ENCODE results near the gene CACNG7. TPM values are rescaled to one million over a fixed set of nuclear protein-coding genes. Genes with fewer than 3 reads are reported as not detected.

Gene CACNG7
- total RNA-seq, 1 donor from 2014 or later, result not detected

DNA sequence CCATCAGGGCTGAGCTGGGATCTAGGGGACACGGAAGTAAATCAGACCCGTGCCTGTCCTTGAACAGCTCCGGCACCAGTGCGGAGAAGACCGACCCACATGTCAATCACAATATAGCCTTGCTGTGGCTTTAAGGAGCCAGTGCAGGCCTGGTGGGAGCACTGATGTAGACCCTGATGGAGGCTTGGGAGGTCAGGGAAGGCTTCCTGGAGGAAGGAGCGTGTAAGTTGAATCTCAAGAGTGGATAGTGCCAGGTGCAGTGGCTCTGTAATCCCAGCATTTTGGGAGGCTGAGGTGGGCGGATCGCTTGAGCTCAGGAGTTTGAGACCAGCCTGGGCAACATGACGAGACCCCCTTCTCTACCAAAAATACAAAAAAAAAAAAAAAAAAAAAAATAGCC is 42.9 kb downstream of the CACNG7 start:
- DNase-seq (ENCODE audit: low read depth in 2 of 2), result no peak

DNA sequence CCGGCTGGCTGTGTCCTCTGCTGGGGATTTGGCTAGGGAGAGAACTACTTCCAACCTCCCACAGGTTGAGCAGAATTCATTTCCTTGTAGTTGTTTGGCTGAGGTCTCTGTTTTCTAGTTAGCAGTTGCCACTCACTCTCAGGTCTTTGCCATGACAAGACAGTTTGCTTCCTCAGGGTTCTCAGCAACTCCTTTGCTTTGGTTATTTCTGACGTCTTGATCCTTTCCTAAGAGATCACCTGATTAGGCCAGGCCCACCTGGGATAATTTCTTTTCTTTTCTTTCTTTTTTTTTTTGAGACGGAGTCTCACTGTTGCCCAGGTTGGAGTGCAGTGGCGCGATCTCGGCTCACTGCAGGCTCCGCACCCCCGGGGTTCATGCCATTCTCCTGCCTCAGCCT is 44.3 kb downstream of the CACNG7 start:
- DNase-seq (ENCODE audit: low read depth in 2 of 2), result no peak

DNA sequence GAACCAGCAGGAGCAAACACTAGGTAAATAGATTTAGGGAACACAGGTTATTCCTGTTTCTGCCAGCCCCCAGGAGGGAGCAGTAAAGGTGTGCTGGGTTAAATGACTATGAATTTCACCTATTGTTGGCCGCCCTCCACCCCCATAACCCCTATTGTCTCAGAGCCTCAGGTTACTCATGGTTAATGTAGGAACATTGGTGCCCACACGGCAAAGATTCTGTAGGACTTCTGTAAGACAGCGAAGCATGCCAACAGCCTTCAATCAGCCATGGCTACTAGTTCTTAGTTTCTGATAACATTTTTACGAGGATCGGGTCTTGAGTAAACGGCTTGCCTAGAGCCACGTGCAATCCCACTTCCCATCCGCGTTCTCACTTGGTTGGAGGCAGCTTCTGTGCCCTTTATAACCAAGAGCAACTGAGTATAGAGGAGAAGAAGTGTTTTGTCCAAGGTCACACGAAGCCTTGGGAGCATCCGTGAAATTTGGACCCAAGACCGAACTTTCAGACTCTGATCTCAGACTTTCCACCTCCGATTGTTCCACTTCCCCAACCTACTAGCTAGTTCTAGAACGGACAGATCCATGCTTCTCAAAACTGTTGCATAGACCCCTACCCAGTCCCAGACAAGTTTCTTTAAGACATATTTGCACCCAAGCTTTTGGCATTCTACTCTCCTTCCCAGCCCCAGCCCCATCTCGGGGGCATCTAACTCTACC is 48.5 kb downstream of the CACNG7 start:
- DNase-seq (ENCODE audit: low read depth in 2 of 2), result no peak

- DNase-seq (ENCODE audit: low read depth in 2 of 2), result peak in 1 of 2 donors; percentile 42
Observed at GRCh38 chr19:53958168-53958571, 49.1 kb downstream of the CACNG7 start.

DNA sequence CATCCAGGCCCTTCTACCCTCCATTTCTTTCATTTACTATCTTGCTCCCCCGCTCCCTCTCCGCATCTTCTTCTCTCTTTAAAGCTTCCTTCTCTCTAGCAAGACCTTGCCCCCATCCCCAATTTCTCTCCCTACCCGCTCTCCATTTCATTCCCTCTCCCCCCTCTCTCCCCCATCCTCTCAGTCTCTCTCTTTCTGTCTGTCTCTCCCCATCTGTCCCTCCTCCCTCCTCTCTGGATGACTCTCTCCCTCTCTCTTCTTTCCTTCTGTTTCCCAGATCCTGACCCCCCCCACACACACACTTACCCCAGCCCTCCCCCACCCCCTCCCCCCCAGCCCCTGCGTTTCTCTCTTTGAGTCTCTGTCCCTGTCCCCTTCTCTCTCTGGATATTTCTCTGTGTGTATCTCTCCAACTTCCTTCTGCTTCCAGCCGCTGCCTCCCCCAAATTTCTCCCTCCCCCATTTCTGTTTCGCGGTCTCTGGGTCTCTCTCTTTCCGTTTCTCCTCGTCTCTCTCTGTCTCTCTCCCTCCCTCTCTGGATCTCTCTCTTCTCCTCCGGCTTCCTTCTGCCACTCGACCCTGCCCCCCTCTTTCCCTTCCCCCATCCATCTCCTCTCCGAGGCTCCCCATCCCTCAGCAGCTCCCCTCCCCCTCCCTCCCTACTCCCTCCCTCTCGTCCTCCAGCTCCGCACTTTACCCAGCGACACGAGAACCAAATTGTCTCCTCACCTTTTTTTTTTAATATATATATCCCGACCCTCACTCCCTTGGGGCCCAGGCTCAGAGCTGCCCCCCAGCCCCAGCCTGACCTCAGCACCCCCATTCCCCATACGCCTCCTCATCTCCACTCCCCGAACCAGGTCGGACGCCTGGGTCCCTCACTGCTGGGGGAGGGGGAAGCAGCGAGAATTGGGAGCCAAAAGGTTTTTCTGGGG is 50.0 kb downstream of the CACNG7 start:
- no peak for DNase-seq (ENCODE audit: low read depth in 2 of 2)

DNA sequence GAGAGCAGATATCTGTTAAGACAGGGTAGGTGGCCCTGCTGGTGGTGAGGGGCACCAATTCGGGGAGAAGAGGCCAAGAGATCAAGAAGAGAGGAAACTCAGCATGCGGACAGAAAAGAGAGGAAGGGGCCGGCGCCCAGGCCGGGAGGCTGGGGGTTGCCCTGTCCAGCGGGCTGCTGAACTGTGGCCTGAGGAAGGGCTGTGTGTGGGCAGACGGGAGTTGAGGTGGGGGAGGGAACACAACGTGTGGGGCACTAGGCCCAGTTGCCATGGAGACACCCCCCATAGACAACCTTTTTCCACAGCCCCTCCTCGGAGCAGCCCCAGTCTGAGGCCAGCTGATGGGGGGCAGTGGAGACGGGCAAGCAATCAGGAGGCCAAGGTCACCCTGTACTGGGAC is 51.1 kb downstream of the CACNG7 start:
- DNase-seq (ENCODE audit: low read depth in 2 of 2), result no peak

GRCh38 chr19:53960886-53961285 is 51.8 kb downstream of the CACNG7 start:
- DNase-seq (ENCODE audit: low read depth in 2 of 2), result no peak

DNA sequence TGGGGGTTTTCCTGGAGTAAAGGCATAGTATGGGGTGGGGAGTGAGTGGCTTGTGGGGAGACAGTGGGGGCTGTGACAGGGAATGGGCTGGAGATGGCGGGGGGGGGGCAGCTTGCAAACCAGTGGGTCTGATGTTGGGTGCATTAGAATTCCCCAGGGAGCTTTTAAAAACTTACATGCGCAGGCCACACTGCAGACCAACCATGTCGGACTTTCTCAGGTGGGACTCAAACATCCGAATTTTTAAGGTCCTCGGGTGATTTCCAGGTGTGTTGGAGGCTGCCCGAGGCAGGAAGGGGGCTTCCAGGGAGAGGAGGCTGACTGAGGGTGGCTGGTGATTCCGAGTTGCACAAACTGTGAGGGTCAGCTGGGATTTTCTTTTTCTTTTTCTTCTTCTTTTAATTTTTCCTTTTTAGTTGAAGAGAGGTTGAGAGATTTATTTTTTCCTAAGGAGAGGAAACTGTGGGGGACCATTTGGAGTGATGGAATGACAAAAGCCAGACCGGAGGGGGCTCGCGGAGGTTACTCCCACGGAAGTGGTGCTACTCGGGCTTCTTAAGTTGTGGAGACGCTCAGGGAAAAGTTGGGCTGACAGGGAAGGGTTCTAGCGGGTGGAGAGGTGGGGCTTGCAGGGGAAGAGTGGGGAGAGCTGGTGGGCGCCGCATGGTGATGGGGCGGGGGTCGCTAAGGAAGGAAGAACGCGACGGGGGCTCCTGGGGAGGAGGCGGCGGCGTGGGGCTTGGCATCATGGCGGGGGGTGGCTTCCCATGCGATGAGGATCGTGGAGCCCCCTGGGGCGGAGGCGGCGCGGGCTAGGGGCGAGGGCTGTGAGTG is 52.7 kb downstream of the CACNG7 start:
- peak in 1 of 2 donors; percentile 37 for DNase-seq (ENCODE audit: low read depth in 2 of 2)

GRCh38 chr19:53962887-53963431 is 53.9 kb downstream of the CACNG7 start, which contains the start of gene CACNG8:
CACNG8 (plus strand) TSS chr19:53962937.
- DNase-seq (ENCODE audit: low read depth in 2 of 2), result no peak

- peak; percentile 41 for DNase-seq (ENCODE audit: low read depth in 2 of 2)
Observed at GRCh38 chr19:53965091-53965490, 56.0 kb downstream of the CACNG7 start.

DNA sequence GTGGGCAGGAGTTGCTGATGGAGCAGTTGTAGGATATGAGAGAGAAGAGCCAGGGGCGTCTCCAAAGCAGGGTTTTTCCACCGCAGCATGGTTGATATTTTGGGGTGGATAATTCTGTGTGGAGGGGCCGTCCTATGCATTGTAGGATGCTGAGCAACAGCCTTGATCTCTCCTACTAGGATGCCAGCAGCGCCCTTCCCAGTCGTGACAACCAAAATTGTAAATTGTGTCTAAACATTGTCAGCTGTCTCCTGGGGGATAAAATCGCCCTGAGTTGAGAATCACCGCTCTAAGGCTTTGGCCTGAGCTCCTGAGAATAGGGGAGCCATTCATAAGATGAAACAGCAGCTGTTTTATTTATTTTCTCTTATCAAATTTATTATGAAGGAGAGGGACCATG is 57.9 kb downstream of the CACNG7 start:
- no peak for DNase-seq (ENCODE audit: low read depth in 2 of 2)

- no peak for DNase-seq (ENCODE audit: low read depth in 2 of 2)
Observed at GRCh38 chr19:53969366-53969765, 60.3 kb downstream of the CACNG7 start.

DNA sequence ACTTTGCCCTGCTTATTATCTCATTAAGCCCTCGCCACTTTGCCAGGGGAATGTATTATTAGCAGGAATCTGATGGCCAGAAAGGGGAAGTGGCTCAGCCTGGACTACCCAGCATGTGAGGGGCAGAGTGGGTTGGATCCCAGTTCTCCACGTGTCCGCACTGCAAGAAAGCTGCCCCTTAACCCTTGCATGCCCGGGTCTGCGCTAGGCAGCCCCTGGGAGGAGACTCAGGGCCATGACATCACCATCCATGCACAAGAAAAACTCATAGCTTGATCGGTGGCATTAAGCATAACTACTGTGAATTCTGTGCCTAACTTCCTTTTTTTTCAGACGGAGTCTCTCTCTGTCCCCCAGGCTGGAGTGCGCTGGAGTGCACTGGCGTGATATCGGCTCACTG is 62.6 kb downstream of the CACNG7 start:
- no peak for DNase-seq (ENCODE audit: low read depth in 2 of 2)

DNA sequence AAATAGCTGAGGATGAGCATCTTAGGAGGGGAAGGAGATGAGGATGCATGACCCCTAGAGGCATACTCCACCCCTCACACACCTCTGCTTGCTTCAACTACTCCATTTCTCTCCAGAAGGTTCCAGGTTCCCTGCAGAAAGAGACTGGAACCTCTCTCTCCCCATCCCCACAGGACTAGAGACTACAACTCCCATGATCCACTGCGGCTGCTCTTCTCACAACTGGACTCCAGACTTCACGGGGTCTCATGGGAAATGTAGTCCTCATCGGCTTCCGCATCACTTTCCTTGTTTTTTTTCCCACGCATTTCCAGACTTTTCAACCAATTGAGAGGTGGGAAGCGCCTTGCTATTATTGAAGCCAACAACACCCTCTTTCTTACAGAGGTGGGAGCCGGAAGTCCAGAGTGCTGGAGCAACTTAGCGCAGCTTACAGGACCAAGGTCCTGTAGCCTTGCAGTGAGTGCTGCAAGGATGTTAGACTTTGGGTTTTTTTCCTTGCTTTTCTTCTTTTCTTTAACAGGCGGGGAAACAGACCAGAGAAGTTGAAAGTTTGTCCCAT is 68.4 kb downstream of the CACNG7 start:
- DNase-seq (ENCODE audit: low read depth in 2 of 2), result peak; percentile 86 to 93

- DNase-seq (ENCODE audit: low read depth in 2 of 2), result peak; percentile 95 to 98
Observed at GRCh38 chr19:53977991-53978731, 69.1 kb downstream of the CACNG7 start.

DNA sequence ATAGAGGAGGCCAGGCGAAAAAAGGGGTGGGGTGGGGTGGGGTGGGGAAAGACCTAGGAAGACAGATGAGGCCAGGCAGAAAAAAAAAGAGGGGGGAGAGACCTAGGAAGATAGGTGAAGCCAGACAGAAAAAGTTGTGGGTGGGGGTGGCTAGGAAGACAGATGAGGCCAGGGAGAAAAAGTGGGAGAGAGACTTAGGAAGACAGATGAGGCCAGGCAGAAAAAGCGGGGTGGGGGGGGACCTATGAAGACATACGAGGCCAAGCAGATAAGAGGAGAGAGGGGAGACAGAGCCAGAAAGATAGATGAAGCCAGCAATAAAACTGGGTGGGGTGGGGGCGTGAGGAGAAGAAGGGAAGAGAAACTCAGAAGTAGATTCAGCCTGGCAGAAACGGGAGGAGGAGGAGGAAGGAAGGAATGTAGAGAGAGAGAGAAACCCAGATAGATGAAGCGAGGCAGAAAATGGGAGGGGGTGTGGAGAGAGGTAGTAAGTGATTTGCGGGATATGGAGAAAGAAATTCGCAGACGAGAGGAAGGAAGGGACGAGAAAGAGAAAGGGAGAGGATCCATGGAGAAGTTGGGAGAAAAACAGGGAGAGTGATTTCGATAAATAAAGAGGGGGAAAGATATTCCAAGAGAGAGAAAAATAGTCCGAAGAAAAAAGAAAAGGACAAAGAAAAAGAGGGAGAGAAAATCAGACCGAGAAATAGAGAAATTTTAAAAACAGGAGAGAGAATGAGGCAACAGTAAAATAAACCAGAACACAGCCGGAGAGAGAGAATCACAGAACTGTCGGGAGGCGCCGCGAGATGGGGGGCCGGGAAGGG is 70.1 kb downstream of the CACNG7 start:
- no peak for DNase-seq (ENCODE audit: low read depth in 2 of 2)

DNA sequence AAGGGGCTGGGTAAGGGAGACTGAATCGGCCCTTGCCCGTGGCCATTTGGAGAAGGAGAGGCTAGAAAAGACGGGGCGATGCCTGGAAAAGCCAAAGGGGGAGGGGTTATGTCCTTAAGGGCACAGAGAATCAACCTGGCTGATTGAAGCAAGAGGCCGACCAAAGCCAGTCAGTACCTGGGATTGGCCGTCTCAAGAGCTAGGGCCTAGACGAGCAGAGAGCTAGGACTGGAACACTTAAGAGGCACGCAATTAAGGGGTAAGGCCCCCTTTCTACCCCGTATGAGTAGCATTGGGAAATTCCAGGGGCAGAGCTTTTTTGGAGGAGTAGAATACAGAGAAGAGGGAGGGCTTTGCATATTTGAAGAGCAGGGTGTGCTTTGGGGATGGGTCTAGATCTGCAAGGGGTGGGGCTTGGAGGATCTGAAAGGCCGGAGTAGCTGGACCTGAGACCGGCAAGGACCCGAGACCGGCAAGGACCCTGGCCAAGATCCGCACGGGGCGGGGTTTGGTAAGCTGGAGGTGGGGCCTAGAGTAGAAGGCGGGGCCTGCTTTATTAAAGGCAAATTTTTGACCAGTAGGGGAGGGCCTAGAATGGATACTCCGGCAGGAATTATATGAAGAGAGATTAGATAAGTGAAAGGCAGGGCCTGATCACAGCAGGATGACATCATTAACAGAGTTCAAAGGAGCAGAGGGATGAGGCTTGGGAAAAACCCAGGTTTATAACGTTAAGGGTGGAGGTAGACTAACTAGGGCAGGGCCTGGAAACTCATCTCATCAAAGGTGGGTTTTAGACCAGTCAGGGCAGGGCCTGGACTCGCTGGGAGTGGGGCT is 71.7 kb downstream of the CACNG7 start:
- peak; percentile 78 to 88 for DNase-seq (ENCODE audit: low read depth in 2 of 2)

DNA sequence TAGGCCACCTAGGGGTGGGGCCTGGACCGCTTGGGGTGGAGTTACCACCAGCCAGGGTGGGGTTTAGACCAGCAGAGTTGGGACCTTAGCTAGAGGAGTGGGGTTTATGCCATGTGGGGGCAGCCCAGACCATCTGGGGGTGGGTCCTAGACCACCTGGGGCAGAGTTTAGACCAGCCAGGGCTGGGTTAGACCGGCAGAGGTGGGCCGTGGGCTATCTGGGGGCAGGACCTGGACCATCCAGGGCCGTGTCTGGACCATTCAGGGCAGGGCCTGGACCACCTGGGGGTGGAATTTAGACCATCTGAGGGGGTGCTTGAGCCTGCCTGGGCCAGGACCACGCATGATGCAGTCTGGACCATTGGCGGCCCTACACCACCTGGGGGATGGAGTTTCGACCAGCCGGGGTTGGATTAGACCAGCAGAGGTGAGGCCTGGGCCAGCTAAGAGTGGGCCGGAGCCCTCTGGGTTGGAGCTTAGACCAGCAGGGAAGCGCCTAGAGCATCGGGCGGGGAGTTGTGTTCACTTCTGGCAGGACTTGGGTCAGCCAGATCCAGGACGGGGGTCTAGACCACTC is 72.4 kb downstream of the CACNG7 start:
- peak in 1 of 2 donors; percentile 12 for DNase-seq (ENCODE audit: low read depth in 2 of 2)
